ENCODE results near the gene ADGRG7.

The ADGRG7 gene

GRCh38 chr3:100717063-100717462 lies 107.7 kb downstream of the ADGRG7 start:
- TF ChIP-seq GATA3 (IDR thresholded peaks at IDR 0.05; ENCODE audit: low read depth, low read length): no peak
- no peak for TF ChIP-seq GATA2 (IDR thresholded peaks at IDR 0.05; ENCODE audit: low read depth, low read length)

DNA sequence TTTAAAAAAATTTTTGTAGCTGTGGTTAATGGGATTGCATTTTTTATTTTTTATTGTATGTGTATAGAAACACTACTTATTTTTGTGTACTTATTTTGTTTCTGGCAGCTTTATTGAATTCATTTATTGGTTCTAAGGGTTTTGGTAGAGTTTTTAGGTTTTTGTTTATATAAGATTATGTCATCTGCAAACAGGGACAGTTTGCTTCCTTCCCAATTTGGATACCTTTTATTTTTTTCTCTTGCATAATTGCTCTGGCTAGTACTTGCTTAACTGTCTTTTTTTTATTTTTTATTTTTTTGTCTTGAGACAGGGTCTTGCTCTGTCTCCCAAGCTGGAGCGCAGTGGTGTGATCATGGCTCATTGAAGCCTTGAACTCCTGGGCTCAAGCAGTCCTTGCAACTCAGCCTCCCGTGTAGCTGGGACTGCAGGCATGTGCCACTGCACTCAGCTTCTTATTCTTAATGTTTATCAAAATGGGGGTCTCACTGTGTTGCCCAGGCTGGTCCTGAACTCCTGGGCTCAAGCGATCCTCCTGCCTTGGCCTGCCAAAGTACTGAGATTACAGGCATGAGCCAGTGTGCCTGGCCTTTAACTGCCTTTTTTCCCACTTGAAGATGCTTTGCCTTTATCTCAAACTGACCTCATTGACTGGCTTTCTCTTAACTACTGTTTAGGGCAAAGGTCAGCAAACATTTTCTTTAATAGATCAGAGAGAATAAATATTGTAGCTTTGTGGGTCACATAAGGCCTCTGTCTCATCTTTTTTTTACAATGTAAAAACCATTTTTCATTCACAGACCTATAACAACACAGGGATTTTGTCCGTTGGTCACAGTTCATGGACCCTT lies 108.5 kb downstream of the ADGRG7 start:
- TF ChIP-seq GATA3 (IDR thresholded peaks at IDR 0.05; ENCODE audit: low read depth, low read length) (no peak), GATA2 (IDR thresholded peaks at IDR 0.05; ENCODE audit: low read depth, low read length) (no peak)

GRCh38 chr3:100719136-100719535 lies 109.7 kb downstream of the ADGRG7 start:
- no peak for TF ChIP-seq GATA3 (IDR thresholded peaks at IDR 0.05; ENCODE audit: low read depth, low read length)
- TF ChIP-seq GATA2 (IDR thresholded peaks at IDR 0.05; ENCODE audit: low read depth, low read length): no peak

- TF ChIP-seq GATA2 (IDR thresholded peaks at IDR 0.05; ENCODE audit: low read depth, low read length) (no peak), GATA3 (IDR thresholded peaks at IDR 0.05; ENCODE audit: low read depth, low read length) (no peak)
Measured at GRCh38 chr3:100720426-100720825, 111.0 kb downstream of the ADGRG7 start.

GRCh38 chr3:100725935-100726513 lies 116.6 kb downstream of the ADGRG7 start:
- TF ChIP-seq GATA3 (IDR thresholded peaks at IDR 0.05; ENCODE audit: low read depth, low read length) (no peak), GATA2 (IDR thresholded peaks at IDR 0.05; ENCODE audit: low read depth, low read length) (no peak)

DNA sequence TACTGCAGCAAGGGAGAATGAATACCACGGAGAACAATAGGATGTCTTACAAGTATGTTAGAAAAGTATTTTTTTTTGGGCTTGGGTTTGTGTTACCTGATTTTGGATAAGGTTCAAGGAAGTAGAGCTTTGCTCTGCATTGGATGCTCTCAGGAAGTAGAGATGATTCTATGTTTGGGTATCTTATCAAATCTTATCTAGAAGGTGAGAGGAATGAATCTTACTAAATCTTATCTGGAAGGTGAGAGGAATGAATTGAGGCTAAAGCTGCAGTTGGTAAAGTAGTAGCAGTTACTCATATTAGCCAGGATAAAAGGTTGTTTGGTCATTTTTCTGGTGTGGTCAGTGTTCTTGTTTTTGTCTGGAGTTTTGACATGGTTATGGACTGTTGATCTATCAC lies 117.3 kb downstream of the ADGRG7 start:
- TF ChIP-seq GATA3 (IDR thresholded peaks at IDR 0.05; ENCODE audit: low read depth, low read length): no peak
- TF ChIP-seq GATA2 (IDR thresholded peaks at IDR 0.05; ENCODE audit: low read depth, low read length): no peak

- TF ChIP-seq GATA3 (IDR thresholded peaks at IDR 0.05; ENCODE audit: low read depth, low read length) (no peak), GATA2 (IDR thresholded peaks at IDR 0.05; ENCODE audit: low read depth, low read length) (no peak)
Measured at GRCh38 chr3:100730524-100730923, 121.1 kb downstream of the ADGRG7 start.

DNA sequence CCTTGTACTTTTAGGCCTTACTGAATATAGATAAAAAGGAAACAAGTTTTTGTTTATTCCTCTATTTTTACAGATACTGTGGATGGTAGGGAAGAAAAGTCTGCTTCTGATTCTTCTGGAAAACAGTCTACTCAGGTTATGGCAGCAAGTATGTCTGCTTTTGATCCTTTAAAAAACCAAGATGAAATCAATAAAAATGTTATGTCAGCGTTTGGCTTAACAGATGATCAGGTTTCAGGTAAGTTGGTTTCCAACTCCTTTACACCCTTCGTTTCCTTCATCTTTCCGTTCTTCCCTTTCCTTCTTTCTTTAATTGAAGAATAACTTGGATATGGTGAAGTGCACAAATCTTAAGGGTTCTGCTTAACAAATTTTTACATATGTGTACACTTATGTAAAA lies 123.0 kb downstream of the ADGRG7 start:
- no peak for TF ChIP-seq GATA3 (IDR thresholded peaks at IDR 0.05; ENCODE audit: low read depth, low read length)
- no peak for TF ChIP-seq GATA2 (IDR thresholded peaks at IDR 0.05; ENCODE audit: low read depth, low read length)

GRCh38 chr3:100737334-100737733 lies 127.9 kb downstream of the ADGRG7 start:
- TF ChIP-seq GATA2 (IDR thresholded peaks at IDR 0.05; ENCODE audit: low read depth, low read length): no peak
- TF ChIP-seq GATA3 (IDR thresholded peaks at IDR 0.05; ENCODE audit: low read depth, low read length): no peak

DNA sequence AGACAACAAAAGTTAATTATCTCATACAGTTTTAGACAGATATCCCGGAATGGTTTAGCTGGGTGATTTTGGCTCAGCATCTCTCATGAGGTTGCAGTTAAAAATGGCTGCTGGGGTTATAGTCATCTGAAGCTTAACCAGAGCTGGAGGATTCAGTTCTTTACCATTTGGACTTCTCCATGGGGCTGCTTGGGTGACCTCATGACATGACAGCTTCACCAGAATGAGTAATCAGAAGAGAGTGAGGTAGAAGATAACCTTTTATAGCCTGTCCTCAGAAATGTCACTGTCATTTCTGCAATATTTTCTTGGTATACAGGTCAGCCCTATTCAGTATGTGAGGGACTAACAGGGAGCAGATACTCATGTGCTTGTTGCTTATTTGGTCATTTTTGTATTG lies 130.8 kb downstream of the ADGRG7 start:
- TF ChIP-seq GATA3 (IDR thresholded peaks at IDR 0.05; ENCODE audit: low read depth, low read length) (no peak), GATA2 (IDR thresholded peaks at IDR 0.05; ENCODE audit: low read depth, low read length) (no peak)

DNA sequence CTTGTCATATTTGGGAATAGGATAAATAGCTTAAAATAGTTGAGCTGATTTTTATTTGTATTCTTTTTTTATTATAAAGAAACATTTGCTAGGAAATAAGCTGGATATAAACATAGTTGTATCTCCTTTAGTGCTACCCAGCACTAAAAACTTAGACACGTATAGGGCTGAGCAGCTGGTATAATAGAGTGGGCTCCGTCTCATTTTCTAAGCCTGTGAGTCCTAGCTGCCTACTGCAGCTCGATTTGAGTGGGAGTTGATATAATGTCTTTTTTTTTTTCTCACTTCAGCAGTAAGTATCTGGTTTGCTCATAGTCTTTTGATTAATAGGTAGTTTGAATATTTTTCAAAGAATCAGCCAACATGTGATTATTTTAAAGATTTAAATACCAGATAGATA lies 134.1 kb downstream of the ADGRG7 start:
- no peak for TF ChIP-seq GATA3 (IDR thresholded peaks at IDR 0.05; ENCODE audit: low read depth, low read length)
- no peak for TF ChIP-seq GATA2 (IDR thresholded peaks at IDR 0.05; ENCODE audit: low read depth, low read length)

- TF ChIP-seq GATA2 (IDR thresholded peaks at IDR 0.05; ENCODE audit: low read depth, low read length): no peak
Measured at GRCh38 chr3:100744671-100745070, 135.3 kb downstream of the ADGRG7 start.

All from SH-SY5Y (cell line).